Stomach (tissue), 4 donors: ENCODE results near the gene STRN3.

Experiments used
- CTCF ChIP-seq, 7 experiments: fragments of 450-650 bp in 4 of 7; fragments of 200-600 bp in 3 of 7; sonication (generic) in 3 of 7; IDR thresholded peaks; one replicate each; pipeline ENCODE4 v1.5.1; 2016 to 2019; ENCODE audit warnings: antibody characterized with exemption in 7 of 7, control low read depth in 2 of 7, mild to moderate bottlenecking in 1 of 7
- EP300 ChIP-seq: sonication (generic); formaldehyde crosslinking; IDR thresholded peaks from one replicate; pipeline ENCODE4 v1.6.1; 2017; ENCODE audit warnings: antibody characterized with exemption
- POLR2A ChIP-seq, 4 donors: fragments of 450-650 bp; IDR thresholded peaks; one replicate each; pipeline ENCODE4 v1.6.1; 2016; ENCODE audit warnings: antibody characterized with exemption in 4 of 4, control low read depth in 2 of 4, mild to moderate bottlenecking in 1 of 4, moderate library complexity in 1 of 4
- POLR2AphosphoS5 ChIP-seq, 3 donors: sonication (generic); formaldehyde crosslinking; IDR thresholded peaks; one replicate each; pipeline ENCODE4 v1.6.1; 2016; ENCODE audit warnings: antibody characterized with exemption in 3 of 3

DNA sequence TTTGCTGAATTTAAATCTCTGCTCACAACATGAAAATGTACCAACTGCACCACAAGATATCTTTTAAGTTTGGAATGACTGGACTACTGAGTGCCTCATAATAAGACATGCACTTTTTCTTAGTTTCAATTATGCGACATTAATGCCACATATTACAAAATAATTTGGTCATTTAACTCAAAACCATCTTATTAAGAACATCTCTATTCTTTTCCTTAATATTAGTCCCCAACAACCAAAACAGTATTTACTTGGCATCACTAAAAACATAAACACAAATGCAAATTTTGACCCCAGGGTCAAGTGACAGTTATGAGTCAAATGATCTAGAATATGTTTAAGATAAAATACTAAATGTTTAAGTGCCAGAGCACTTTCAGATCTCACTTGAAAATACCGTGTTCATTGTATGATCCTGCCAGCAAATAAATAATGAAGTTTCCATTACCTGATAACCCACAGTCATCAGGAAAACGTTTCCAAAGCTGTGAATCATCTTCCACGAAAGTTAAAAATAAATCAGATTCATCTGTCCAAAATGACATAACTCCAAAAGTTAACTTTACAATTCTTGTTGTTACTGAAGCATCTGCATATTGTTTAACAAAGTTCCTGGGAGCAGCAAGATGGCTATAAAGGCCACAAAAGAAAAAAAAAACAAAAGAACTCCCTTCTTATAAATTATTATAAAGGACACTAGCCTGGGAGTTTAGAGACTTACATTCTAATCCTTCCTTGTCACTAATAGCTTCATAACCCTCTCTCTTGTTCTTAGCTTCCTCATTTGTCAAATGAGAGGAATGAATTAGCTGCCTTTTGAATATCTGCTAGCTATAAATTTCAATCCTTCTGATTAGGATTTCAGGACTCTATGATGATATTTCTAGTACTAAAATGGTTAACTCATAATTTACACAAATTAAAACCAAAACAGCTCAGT is 31.2 kb downstream of the STRN3 start:
- TF ChIP-seq CTCF (IDR thresholded peaks at IDR 0.05) (no peak), EP300 (no peak), POLR2AphosphoS5 (IDR thresholded peaks at IDR 0.05) (no peak), POLR2A (IDR thresholded peaks at IDR 0.05) (no peak)
